NCI-H2196 treated with DMSO at 0.1 percent for 48 hours (cell line): ENCODE data around the gene ZNF423.

ENCODE experiments used
- DNase-seq: peaks from one replicate; lab custom pipeline; 2025; ENCODE audit not compliant: unreplicated experiment; lab: John Stamatoyannopoulos, UW

ZNF423 gene

GRCh38 chr16:49671333-49671732 lies 184.6 kb downstream of the ZNF423 start:
- DNase-seq: no peak

- no peak for DNase-seq
Measured at GRCh38 chr16:49670627-49671026, 185.3 kb downstream of the ZNF423 start.

GRCh38 chr16:49665482-49666230 lies 190.3 kb downstream of the ZNF423 start:
- no peak for DNase-seq

GRCh38 chr16:49664221-49665215 lies 191.4 kb downstream of the ZNF423 start:
- no peak for DNase-seq

- DNase-seq: no peak
Measured at GRCh38 chr16:49663081-49664065, 192.5 kb downstream of the ZNF423 start.

GRCh38 chr16:49662569-49662968 lies 193.3 kb downstream of the ZNF423 start:
- DNase-seq: no peak

GRCh38 chr16:49661465-49662187 lies 194.3 kb downstream of the ZNF423 start:
- no peak for DNase-seq

- DNase-seq: no peak
Measured at GRCh38 chr16:49660626-49661025, 195.3 kb downstream of the ZNF423 start.

GRCh38 chr16:49659356-49659755 lies 196.6 kb downstream of the ZNF423 start:
- no peak for DNase-seq

- DNase-seq: no peak
Measured at GRCh38 chr16:49658531-49658930, 197.4 kb downstream of the ZNF423 start.

GRCh38 chr16:49657736-49658465 lies 198.0 kb downstream of the ZNF423 start:
- DNase-seq: no peak

GRCh38 chr16:49654425-49654824 lies 201.5 kb downstream of the ZNF423 start:
- DNase-seq: no peak

- DNase-seq: no peak
Measured at GRCh38 chr16:49653577-49653976, 202.3 kb downstream of the ZNF423 start.

- no peak for DNase-seq
Measured at GRCh38 chr16:49653173-49653570, 202.7 kb downstream of the ZNF423 start.

GRCh38 chr16:49652456-49653172 lies 203.3 kb downstream of the ZNF423 start:
- no peak for DNase-seq

GRCh38 chr16:49651996-49652395 lies 203.9 kb downstream of the ZNF423 start:
- DNase-seq: no peak

- DNase-seq: no peak
Measured at GRCh38 chr16:49651226-49651625, 204.7 kb downstream of the ZNF423 start.

- no peak for DNase-seq
Measured at GRCh38 chr16:49650603-49651002, 205.3 kb downstream of the ZNF423 start.
